Stimulated activated CD8-positive, alpha-beta memory T cell treated with anti-CD3 and anti-CD28 coated beads, Interleukin-4, amount 100 ng/mL, for 4 hours (primary cell): ENCODE measurements around the gene WIPF2.

Experiments
- DNase-seq, 2 donors: peaks; one replicate each; pipeline ENCODE4 v3.0.0-alpha.2; 2020; ENCODE audit warnings: low read depth in 2 of 2, low spot score in 1 of 2

WIPF2 gene

GRCh38 chr17:40325156-40326013 lies 106.3 kb downstream of the WIPF2 start:
- no peak for DNase-seq

- DNase-seq, result no peak
Measured at GRCh38 chr17:40326014-40326831, 107.1 kb downstream of the WIPF2 start.

- DNase-seq, result no peak
Measured at GRCh38 chr17:40326832-40327199, 107.7 kb downstream of the WIPF2 start.

- DNase-seq, result no peak
Measured at GRCh38 chr17:40327244-40327729, 108.2 kb downstream of the WIPF2 start.

- no peak for DNase-seq
Measured at GRCh38 chr17:40327735-40328385, 108.8 kb downstream of the WIPF2 start.

- DNase-seq, result no peak
Measured at GRCh38 chr17:40328386-40328766, 109.3 kb downstream of the WIPF2 start.

GRCh38 chr17:40329839-40330794 lies 111.0 kb downstream of the WIPF2 start:
- no peak for DNase-seq

GRCh38 chr17:40330850-40331470 lies 111.9 kb downstream of the WIPF2 start:
- DNase-seq, result no peak

- no peak for DNase-seq
Measured at GRCh38 chr17:40331743-40332641, 112.9 kb downstream of the WIPF2 start.
